Kidney tubule cell (primary cell): ENCODE data around the gene AGPS.

Experiments
- DNase-seq: peaks from one replicate; pipeline ENCODE4 v3.0.0-alpha.2; 2018; ENCODE audit warnings: low spot score

AGPS gene

DNA sequence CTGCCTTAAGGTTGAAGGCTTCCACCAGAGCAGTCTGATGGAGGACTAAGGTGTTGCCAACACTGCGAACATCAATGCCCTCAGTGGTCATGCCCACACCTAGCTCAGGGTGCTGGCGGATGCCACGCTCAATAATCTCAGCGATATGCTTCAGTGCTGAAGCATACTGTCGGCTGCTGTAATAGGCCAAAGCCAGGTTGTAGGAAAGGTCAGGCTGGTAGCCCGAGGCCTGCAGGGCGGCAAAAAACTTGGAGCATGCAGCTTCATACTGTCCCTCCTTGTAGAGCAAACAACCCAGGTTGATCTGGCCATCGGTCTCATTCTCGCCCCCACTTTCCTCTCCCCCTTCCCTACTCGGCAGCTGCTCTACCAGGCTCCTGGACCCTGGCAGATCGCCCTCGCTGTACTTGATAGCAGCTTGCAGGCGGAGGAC, 159.4 kb downstream of the AGPS start:
- peak; percentile 28 for DNase-seq

DNA sequence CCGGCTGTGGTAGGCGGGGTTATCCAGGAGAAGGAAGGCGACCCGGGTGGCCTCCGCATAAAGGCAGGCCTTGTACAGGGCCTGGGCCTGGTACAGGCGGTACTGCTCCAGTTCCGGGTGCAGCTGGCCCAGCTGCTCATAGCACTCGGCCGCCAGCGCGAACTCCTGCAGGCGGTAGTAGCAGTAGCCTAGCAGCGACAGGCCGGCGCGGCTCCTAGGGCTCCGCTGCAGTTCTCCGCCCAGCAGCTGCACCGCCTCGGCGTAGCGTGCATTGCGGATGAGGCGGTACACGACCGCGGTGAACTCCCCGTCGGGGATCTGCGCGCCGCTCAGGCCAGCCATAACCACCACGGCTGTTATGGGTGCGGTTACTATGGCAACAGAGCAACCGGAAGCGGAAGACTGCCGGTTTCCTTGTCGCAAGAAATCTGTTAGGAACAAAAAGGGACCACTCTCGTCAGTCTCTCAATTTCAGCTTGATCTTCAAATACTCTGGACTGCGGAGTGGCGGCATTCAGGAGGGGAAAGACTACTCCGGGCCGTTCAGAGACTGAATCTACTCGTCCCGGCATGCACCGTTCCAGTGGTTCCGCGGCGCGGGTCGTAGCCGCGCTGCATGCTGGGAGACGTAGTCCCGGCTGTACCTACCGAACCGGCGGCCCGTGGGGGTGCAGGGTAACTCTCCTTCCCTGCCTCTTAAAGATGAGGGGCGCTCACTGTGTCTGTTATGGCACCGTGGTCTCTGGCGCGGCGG, 160.0 kb downstream of the AGPS start:
- DNase-seq: peak; percentile 92

DNA sequence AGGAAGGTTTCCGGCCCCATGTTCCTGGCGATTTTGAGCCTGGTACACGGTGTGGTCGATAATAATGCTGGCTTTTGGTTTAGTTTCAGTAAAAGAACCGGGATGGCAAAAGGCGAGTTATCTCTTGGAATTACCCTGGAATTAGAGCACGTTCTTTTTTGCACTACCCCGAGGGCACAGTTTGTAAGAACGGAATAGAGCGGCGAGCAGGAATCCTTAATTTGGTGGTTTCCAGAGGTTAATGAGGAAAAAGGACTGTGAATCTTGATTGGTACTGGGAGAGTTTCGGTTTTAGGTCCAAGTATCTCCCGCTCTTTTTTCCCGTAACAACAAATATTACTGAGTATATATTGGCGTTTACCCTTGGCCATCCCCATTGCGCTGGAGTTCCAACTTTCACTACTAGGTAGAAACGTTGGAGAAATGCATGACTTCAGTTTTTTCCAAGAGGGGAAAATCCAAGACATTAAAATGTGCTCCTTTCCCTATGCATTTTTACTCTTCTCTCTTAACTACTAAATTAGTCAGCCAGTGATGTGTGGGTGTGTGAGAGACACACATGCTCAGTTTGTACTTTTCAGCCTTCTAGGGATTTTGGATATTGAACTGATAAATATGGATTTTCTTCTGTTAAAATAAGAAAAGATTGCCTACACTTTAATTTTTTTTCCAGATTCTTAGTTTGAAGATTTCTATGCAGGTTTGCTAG, 160.8 kb downstream of the AGPS start:
- DNase-seq: peak; percentile 28

DNA sequence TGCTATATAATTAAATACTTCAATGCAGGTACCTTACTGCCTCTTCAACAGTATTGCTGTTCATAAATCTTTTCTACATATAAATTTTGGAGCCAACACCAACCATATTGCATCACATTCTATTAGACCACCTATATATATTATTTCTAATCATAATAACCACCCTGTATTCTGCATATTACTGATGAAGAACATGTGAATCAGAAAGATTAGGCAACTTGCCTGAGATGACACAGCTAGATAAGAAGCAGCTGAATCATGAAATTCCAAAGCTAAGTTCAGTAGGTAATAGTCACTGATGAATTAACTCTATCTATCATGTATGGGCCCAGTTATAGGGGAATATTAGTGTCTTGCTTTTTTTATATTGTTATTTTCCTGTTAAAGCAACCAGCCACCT, 161.8 kb downstream of the AGPS start:
- no peak for DNase-seq

DNA sequence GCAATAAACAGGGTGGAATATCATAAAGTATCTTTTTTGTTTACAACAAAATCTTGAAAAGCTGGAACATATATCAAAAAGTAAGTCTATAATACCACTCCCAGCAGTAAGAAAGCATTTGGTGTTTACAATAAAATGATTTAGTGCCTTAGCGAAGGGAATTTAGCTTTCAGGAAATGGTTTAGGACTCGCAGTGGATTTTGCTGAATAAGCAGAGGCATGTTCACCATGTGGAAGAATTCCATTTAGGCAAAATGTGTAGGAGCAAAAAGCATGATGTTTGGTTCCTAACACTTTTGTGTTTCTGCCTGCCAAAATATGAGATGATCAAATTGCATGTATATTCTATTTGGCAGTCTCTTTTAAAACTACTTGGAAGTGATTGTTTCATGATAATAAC, 163.6 kb downstream of the AGPS start:
- no peak for DNase-seq

DNA sequence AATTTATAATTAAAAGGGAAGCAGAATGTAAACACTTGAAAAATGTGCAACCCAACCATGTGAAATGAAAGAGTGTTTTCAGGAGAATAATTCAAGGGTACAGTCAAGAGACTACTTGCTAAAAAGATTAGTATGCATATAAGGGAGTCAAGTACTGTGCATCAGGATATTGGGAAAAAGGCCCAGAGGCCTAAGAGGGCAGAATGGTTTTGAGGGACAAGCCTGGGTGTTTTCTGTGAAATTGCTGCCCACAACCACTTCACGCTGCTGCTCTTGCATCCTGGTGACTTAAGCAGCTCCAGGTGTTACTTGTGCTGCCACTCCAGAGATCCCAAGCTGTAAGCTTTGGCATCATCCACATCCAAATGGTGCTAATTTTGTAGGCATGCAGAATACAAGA, 165.2 kb downstream of the AGPS start:
- no peak for DNase-seq

DNA sequence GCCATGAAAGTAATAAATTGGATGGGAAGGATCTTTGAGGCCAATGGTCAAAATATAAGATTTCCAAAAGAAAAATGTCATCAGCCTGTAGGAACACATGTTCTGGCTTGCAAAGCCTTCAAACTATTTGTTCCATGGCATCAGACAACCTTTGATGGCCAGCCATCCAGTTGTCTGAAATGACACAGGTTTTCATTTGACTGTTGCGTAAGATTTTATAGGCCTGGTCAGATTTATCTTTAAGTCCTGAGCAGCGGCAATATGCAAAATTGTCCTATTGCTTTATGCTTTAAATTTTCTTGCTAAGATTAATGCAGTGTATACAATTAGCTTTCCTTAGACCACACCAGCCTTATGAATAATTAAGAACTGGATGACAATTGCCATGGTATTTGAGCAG, 167.1 kb downstream of the AGPS start:
- no peak for DNase-seq

DNA sequence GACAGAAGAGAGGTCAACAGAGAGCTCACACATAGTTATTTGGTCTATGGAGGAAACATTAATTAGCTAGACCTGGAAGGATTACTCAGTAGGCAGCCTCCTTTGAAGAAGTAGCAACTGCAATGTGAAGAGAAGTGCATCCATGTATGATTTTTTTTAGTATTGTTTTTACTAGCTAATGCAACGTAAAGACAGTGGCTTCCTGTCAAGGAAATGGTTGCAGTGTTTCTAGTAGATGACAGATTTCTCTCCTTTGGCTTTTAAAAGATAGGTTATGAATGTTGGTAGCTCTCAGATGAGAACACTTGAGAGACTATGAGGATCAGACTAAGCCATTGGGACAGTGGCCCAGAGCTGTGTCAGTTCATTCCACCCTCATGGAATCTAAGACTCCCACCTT, 175.8 kb downstream of the AGPS start:
- no peak for DNase-seq

DNA sequence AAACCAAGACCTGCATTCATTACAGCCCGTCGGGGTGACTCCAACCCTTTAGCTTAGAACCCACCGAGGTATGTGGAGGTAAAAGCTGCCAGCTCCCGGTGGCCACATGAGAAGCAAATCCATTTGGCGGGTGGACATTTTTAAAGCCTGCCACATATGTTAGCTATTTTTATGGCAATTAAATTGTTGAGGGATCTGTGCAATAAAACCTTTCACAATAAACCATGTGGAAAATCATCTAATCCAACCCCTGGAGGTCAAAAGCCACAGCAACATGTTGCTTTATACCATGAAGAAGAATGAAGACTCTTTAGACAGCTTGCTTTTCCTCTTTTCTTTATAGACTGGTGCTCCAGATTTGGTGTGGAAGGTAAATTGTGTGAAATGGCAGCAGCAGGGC, 176.3 kb downstream of the AGPS start:
- no peak for DNase-seq

DNA sequence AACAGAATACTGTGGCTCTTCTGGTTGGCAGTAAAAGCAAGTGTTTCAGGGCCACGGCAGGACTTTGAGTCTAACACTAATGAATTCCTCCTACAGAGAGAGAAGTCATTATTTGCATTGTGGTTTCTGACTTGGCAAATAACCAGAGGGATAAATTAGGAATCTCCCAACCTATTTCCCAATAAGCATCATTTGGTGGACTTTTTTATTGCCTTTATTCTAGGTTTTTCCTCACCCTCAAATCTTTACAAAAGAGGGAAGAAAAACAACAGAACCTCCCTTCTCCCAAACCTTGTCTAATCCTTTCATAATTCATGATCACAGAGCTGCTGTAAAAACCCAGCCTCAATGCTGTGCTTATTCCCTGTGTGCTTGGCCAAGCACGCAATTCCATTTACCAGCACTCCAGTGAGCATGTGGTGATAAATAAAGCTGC, 179.7 kb downstream of the AGPS start:
- peak; percentile 49 for DNase-seq

DNA sequence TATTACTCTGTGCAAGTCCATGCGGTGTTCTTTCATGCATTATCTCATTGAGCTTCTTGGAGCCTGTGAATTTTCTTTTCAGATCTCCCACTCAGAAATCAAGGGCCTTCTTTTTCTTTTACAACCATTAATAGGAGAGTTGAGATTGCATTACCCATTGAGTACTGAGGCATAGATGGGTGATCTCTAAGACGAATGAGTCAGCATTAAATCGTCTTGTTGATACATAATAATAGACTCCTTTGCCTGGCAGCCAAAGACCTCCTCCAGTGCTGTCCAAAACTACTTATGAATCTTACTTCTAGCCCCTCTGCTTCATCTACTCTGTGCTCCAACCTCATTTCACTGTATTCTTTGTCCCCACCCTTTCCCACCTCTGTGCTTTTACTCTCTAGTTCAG, 180.5 kb downstream of the AGPS start:
- peak; percentile 67 for DNase-seq

DNA sequence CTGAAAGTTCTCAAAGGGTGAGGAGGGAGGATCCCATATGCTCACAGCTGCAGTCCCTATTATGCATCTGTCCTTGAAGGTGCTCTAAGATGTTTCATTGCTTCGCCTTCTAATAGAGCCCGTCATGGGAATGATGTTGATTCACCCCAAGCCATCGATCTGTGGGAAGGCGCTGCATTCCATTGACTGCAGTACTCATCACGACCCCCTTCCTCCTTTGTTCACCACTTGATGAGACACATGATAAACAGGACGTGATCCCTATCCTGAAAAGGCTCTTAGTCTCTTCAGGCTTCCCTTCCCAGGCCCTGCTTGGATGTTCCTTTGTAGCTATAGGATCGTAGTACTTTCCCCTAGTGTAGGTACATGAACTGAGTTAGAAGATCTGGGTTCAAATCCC, 181.8 kb downstream of the AGPS start:
- no peak for DNase-seq

DNA sequence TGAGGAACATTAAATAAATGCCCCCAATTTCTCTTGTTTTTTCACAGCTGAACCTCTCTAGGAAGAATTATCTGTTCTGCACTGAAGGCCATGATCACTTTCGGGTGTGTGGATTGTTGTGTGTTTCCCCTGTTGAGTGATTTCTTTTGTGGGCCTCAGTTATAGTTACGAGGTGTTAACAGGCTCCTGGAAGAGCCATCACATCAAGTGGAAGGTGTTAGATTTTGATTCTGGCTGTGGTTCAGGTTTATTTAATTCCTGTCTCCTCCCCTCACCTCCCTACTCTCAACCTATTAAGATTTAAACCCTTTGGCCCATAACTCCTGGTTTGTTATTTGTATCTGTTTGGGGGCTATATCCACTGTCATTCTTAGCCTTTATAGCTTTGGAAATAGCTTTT, 182.8 kb downstream of the AGPS start:
- no peak for DNase-seq

DNA sequence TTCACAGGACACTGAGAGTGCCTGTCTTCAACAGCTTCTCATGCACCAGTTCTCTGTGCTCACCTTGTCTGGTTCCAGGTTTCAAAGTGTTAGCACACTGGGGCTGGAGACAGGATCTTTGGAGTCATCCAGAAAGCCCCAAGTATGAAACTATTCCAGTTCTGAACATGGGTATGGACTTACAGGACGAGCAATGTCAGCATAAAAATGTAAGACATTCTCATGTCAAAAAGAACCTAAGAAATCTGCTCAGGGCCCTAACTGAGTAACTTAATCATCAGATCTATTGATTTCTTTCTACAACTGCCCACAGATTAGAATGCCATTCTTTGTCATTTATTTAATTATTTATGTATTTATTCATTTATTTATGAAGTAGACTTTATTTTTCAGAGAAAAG, 184.5 kb downstream of the AGPS start:
- no peak for DNase-seq

DNA sequence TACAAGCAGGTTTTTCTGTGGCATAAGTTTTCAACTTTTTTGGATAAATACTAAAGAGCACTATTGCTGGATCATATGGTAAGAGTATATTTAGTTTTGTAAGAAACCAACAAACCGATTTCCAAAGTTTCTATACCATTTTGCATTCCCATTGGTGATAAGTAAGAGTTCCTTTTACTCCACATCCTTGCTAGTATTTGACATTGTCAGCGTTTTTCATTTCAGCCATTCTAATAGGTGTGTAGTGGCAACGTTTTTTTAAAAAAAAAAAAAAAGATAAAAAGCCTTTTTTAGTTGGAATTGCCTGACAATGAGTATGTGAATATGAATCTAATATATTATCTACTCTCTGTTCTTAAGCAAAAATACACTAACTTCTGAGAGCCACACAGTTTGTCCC, 185.9 kb downstream of the AGPS start:
- no peak for DNase-seq

DNA sequence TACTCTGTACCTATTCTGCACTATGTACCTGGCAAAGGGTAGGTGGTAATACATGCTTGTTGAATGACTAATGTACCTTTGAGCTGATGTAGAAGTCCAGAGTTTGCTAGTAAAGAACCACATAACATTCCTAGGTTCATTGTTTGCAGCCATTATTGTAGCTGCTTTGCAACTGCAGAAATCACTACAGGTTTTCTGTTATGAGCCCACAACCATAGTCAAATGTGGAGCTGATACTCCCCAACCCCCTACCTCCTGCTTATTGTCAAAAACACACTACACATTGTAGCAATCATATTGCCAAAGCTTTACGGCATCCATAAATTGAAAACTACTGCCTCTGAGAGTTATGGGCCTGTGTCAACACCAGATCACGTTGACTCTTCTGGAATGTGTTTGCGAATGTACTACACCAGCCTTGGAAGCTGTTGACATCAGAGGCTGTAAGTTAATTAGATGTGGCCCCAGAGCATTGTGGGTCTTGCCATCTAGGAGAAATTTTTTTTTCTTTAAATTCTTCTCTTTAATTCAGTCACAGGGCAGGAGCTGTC, 187.0 kb downstream of the AGPS start:
- DNase-seq: peak; percentile 7

DNA sequence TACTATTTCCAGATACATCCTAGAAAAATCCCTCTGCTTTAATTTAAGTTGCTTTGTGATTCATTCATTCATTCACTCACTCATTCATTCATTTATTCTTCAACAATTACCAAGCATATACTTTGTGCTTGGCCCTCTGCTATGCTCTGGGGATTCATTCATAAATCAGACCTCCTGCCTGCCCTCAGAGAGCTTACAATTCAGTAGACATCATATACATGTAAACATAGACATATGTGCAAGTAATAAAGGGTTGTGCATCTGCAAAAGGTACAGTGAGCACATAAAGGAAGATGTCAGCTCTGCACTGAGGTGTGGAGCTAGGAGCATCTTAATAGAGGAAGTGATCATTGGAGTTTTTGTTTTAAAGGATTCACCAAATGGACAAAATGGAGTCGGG, 189.4 kb downstream of the AGPS start:
- no peak for DNase-seq

DNA sequence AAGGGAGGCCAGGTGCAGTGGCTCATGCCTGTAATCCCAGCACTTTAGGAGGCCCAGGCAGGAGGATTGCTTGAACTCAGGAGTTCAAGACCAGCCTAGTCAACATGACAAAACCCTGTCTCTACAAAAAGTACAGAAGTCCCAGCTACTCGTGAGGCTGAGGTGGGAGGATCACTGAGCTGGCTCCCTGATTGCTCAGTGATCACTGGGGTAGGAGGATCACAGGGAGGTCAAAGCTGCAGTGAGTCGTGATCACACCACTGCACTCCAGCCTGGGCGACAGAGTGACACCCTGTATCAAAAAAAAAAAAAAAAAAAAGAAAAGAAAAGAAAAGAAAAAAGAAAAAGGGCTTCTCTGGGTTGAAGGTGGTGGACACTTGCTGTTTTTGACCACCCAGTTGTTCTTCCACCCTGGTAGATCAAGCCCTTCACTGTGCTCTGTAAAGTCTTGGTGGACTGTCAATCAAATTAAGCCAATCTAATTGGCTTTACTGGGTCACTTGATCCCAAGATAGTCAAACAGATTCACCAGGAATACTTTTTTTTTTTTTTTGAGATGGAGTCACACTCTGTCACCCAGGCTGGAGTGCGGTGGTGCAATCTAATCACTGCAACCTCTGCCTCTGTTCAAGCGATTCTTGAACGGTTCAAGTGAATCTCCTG, 191.6 kb downstream of the AGPS start:
- peak; percentile 44 for DNase-seq

DNA sequence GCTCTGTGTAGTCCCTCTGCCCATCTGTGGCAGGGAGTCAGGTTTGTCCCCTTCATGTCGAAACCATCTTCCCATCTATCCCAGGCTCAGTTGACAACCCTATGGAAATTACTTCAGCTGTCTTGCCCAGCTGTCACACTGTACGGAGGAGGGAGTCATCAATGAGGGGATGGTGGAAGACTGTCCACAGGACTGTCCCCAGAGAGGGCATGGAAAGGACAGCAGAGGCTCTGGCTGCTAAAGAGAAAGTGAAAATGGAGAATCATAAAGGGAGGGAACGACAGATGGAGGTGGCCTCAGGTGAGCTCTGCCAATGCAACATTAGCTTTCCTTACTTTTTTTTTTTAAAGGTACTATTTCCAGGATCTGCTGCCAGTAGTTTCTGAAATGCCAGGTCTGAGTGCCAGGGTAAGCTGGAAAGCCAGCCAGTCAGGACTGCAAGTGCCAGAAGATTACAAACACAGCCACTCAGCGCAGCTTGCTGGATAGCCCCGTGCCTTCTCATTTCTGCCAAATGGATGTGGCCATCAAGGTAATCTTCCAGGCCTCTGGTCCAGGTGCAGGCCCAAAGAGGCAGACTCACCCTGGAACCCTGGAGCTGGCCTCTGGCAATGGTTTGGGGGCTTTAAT, 192.8 kb downstream of the AGPS start:
- DNase-seq: no peak

DNA sequence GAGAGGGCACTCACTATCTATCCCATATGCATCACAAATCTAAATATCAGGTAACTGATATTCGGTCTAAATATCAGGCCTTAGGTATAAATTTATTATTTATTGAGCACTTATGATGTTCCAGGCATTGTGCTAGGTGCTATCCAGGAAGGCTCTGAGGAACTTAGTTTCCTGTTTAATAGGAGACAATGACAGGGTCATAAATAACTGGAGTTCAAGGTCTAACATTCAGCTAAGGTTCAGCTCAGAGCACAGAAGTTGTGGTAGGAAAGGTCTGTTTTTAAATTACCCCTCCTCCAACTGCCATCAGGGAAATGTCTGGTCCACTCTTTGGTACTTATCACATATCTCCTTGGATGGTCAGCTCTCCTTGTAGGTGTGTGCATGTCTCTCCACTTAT, 193.6 kb downstream of the AGPS start:
- no peak for DNase-seq

DNA sequence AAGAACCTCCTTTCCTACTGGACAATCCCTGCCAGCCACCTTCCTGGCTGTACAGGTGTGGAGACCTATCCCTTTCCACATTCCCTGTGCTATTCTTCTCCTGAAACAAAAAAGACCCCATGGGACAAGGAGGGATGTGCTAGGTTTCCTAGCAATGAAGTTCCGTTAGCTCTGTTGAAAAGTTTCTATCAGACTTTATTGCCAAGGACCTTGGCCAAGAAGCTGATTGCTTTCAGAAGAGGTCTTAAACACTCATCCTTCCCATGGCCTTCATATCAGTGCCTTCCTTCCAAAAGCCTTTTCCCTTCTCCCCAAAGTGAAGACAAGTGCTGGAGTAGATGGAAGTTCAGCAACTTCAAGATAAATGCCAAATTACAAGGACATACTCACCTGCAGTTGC, 194.8 kb downstream of the AGPS start:
- DNase-seq: no peak

DNA sequence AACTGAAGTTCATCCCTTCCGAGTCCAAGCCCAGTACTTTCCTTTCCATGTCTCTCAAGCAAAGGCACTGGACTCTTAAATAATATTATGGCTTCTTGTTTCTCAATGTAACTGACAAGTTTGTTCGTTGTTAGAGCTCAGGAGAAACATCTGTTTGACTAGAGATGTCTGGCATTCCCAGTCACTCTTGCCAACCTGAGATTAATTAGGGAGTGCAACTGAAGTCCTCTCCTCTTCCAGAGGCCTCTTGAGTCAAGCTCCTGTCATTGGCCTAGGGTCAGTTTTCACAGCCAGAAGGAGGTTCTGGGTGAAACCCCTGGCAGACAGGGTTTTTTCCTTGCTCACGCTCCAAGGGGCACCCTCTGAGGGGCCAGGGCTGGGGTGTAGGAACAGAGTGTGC, 196.1 kb downstream of the AGPS start:
- DNase-seq: no peak
